ENCODE measurements around the gene PLEKHJ1. TPM values are rescaled to one million over a fixed set of nuclear protein-coding genes. Genes with fewer than 3 reads are reported as not detected.
A peak's percentile ranks its signal among the peaks of the same experiment; 100 is the strongest.

Gene PLEKHJ1
- total and polyA plus RNA-seq, 2 of the 13 experiments (the other 11 are each of a cell fraction or from before 2014, with no cell fraction given) = 70.5 to 130 TPM

- TF ChIP-seq JARID2 (CRISPR knock-in tag; IDR thresholded peaks at IDR 0.05; ENCODE audit: insufficient replicate concordance) (no peak), ZMYM2 (CRISPR knock-in tag; IDR thresholded peaks at IDR 0.05) (no peak), GATA4 (IDR thresholded peaks at IDR 0.05; ENCODE audit: borderline replicate concordance, low read depth) (no peak), ATF2 (CRISPR knock-in tag; IDR thresholded peaks at IDR 0.05) (no peak), ZFX (CRISPR knock-in tag; IDR thresholded peaks at IDR 0.05; ENCODE audit: low read depth) (peak; percentile 67), ZNF720 (CRISPR knock-in tag; IDR thresholded peaks at IDR 0.05) (no peak), HNRNPLL (IDR thresholded peaks at IDR 0.05; ENCODE audit: low read depth, low read length, poor library complexity, severe bottlenecking) (no peak), THAP11 (CRISPR knock-in tag; IDR thresholded peaks at IDR 0.05) (0 out of 2 replicates have a peak, but pooled peaks have one; percentile 16), ZMAT3 (CRISPR knock-in tag; conservative IDR thresholded peaks at IDR 0.05) (no peak), ATF7 (IDR thresholded peaks at IDR 0.05) (no peak), ATF7 (CRISPR knock-in tag; IDR thresholded peaks at IDR 0.05) (no peak), ZNF207 (IDR thresholded peaks at IDR 0.05; ENCODE audit: borderline replicate concordance) (no peak), ZFP36L2 (CRISPR knock-in tag; IDR thresholded peaks at IDR 0.05) (no peak), FOXO4 (CRISPR knock-in tag; conservative IDR thresholded peaks at IDR 0.05) (no peak), MIXL1 (CRISPR knock-in tag; IDR thresholded peaks at IDR 0.05) (no peak), KLF12 (CRISPR knock-in tag; IDR thresholded peaks at IDR 0.05; ENCODE audit: borderline replicate concordance) (no peak), RXRB (CRISPR knock-in tag; IDR thresholded peaks at IDR 0.05; ENCODE audit: borderline replicate concordance) (no peak), PRPF4 (IDR thresholded peaks at IDR 0.05; ENCODE audit: low read depth, low read length, poor library complexity, severe bottlenecking) (no peak), KLF16 (CRISPR knock-in tag; IDR thresholded peaks at IDR 0.05) (no peak), MIER3 (CRISPR knock-in tag; IDR thresholded peaks at IDR 0.05; ENCODE audit: borderline replicate concordance) (no peak), ZNF770 (CRISPR knock-in tag; IDR thresholded peaks at IDR 0.05) (0 out of 2 replicates have a peak, but pooled peaks have one; percentile 22), ZFP90 (CRISPR knock-in tag; IDR thresholded peaks at IDR 0.05; ENCODE audit: borderline replicate concordance) (no peak), ZBTB26 (CRISPR knock-in tag; IDR thresholded peaks at IDR 0.05; ENCODE audit: borderline replicate concordance) (no peak)
These were observed 18.1 kb upstream of the PLEKHJ1 start (continued) for GRCh38 chr19:2254064-2254872.
